HFFc6 (cell line): ENCODE results near the gene PLXNA4. TPM values are rescaled to one million over a fixed set of nuclear protein-coding genes. Genes with fewer than 3 reads are reported as not detected.

ENCODE experiments used
- DNase-seq: peaks from one replicate; pipeline ENCODE4 v3.0.0-alpha.2; 2018
- H3K27ac Mint-ChIP-seq: 2 replicates; pipeline ENCODE4 v1.8.0; 2020; ENCODE audit warnings: mild to moderate bottlenecking, mixed read lengths
- H3K27me3 Mint-ChIP-seq: 2 replicates; pipeline ENCODE4 v1.8.0; 2021; ENCODE audit warnings: mild to moderate bottlenecking, moderate library complexity, mixed read lengths; ENCODE audit not compliant: insufficient read depth
- H3K36me3 Mint-ChIP-seq: 2 replicates; pipeline ENCODE4 v1.8.0; 2021; ENCODE audit warnings: low read depth, mixed read lengths
- H3K4me1 Mint-ChIP-seq: 2 replicates; pipeline ENCODE4 v1.8.0; 2020; ENCODE audit warnings: low read depth, mixed read lengths
- H3K4me3 Mint-ChIP-seq: 2 replicates; pipeline ENCODE4 v1.8.0; 2020; ENCODE audit warnings: mild to moderate bottlenecking, moderate library complexity, mixed read lengths
- H3K9me3 Mint-ChIP-seq: 2 replicates; pipeline ENCODE4 v1.8.0; 2020; ENCODE audit warnings: mild to moderate bottlenecking, mixed read lengths
- total RNA-seq, 6 experiments: library from RNA; stranded (reverse); fragmentation: NEBNext Ultra II Directional; extraction: Animal tissue kit (Norgen Biotek cat#: 25700); gene quantifications; 2 replicates in 1 of 6; 3 replicates in 5 of 6; pipeline ENCODE4 v1.2.3, GENCODE V29; 2021
- TF ChIP-seq, protein P1 (sequence below): fragments of 200-600 bp; sonication (generic); IDR thresholded peaks from 2 replicates; pipeline ENCODE4 v1.5.0; 2021; ENCODE audit warnings: antibody characterized with exemption, mild to moderate bottlenecking

Gene PLXNA4
- total RNA-seq, 6 experiments from 2014 or later = 0.02 to 0.14 (median 0.05) TPM; not detected in 2

DNA sequence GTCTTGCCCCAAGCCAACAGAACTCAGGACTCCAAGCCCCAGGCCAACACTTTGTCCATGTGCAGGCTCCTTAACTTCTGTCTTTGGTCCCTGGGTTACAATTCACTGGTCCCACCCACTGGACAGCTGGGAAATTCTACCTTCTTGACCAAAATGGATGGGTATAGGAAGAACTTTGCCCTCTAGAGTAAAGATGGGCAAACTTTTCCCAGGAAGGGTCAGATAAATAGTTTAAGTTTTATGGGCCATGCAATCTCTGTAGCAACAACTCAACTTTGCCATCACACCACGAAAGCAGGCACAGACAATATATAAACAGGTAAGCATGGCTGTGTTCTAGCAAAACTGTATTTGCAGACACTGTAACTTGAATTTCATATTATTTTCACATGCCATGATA is 147.1 kb downstream of the PLXNA4 start:
- H3K36me3 Mint-ChIP-seq = no peaks in the 10 kb centered on the region
- DNase-seq = no peak
- H3K4me3 Mint-ChIP-seq = no peak overlapping the region
- no peak overlapping the region for H3K27ac Mint-ChIP-seq
- peaks cover 47% of the 10 kb centered on the region for H3K4me1 Mint-ChIP-seq
- TF ChIP-seq, protein P1, sequence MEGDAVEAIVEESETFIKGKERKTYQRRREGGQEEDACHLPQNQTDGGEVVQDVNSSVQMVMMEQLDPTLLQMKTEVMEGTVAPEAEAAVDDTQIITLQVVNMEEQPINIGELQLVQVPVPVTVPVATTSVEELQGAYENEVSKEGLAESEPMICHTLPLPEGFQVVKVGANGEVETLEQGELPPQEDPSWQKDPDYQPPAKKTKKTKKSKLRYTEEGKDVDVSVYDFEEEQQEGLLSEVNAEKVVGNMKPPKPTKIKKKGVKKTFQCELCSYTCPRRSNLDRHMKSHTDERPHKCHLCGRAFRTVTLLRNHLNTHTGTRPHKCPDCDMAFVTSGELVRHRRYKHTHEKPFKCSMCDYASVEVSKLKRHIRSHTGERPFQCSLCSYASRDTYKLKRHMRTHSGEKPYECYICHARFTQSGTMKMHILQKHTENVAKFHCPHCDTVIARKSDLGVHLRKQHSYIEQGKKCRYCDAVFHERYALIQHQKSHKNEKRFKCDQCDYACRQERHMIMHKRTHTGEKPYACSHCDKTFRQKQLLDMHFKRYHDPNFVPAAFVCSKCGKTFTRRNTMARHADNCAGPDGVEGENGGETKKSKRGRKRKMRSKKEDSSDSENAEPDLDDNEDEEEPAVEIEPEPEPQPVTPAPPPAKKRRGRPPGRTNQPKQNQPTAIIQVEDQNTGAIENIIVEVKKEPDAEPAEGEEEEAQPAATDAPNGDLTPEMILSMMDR = no peak
- H3K9me3 Mint-ChIP-seq = no peaks in the 10 kb centered on the region
- H3K27me3 Mint-ChIP-seq = no peaks in the 10 kb centered on the region; the same call in none of the 2 replicates

DNA sequence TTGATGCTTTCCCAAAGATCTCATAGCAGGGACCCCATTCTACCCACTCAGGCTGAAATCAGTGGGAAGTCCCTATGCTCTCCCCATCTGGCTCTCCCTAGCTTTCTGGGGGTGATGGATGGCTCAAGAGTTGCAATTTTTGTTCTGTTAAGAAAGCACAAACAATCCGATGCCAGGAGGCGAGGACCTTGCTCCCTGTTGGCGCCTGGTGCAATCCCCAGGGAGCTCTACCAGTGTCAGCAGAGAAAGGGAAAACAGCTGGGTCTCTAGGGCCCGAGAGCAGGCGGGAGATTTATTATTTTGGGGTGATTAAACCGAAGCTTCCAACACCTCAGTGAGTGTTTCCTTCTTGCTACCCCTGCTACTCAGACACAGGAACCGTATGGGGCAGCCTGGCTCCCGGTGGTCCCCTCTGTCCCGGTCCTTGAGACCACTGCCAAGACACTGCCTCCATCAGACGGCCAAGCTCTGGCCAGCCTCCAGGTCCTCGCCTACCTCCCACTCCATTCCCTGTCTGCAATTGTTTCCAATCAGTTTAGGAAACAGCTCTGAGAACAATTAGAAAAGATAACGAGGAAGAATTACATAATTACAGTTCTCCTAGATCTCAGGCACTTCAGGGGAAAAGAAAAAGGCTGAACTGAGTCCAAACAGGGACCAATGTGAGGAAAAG is 147.9 kb downstream of the PLXNA4 start:
- Mint-ChIP-seq H3K4me3 (no peak overlapping the region), H3K36me3 (no peaks in the 10 kb centered on the region), H3K9me3 (no peaks in the 10 kb centered on the region), H3K27me3 (no peaks in the 10 kb centered on the region; the same call in 1 of the 2 replicates), H3K4me1 (peaks cover 39% of the 10 kb centered on the region), H3K27ac (no peak overlapping the region)
- TF ChIP-seq, protein P1 = no peak
- no peak for DNase-seq

DNA sequence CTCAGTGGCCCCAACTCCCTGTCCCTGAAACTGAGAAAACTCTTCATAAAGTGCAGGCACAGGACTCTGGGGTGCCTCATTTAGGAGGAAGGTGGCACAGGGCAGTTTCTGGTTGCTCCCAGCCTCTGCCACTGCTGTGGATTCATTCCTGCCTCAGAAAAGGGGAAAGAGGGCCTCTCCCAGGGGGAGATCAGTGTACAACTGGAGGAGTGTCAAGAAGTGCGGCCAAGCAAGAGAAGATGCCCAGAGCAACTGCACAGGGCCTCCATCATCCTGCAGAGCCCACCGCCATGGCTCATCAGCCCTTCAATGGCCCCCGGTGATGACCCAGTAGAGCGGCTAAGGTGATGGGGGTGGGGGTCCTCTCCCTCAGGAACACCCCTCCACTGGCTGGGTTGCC is 150.3 kb downstream of the PLXNA4 start:
- H3K36me3 Mint-ChIP-seq = no peaks in the 10 kb centered on the region
- peaks cover 28% of the 10 kb centered on the region for H3K4me1 Mint-ChIP-seq
- H3K4me3 Mint-ChIP-seq = no peak overlapping the region
- peaks cover 2% of the 10 kb centered on the region for H3K27me3 Mint-ChIP-seq
- no peaks in the 10 kb centered on the region for H3K9me3 Mint-ChIP-seq
- no peak overlapping the region for H3K27ac Mint-ChIP-seq
- no peak for DNase-seq
- TF ChIP-seq, protein P1 = no peak

DNA sequence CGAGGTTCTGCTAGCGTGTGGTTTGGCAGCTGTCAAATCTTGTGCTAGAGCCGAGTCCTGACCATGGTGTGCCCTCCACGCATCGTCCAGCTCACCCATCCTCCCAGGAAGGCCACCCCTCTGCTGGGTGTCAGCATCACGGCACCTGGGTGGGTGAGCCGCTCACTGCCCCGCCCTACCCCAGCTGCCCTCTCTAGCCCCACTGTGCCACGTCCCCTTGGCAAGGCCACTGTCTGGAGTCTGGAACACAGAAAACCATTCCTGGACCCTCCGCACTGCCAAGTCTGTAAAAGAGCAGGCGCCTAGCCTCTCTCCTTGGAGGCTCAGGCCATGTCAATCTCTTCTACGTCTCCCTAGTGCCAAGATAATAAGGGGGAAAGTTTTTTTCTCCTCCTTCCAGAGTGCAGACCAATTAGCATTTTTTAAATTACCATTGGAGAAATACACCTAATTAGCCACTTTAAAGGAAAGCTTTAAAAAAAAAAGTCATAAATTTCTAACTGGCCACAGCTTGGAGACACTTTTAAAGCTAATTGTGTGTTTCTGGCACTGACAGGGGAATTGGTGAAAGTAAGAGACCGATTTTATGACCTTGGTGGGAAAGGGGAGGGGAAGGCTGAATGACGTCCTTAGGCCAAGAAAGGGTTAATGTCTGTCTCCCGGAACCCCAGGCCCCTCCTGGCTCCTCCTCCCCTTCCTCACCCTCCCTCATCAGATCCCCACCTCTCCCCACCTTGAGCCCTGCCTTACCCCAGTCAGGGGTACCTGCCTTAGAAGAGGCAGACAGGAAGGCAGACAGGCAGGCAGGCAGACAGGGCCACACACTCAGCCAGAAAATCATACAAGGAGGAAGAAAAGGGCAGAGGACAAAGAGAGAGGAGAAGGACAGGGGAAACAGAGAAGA is 151.2 kb downstream of the PLXNA4 start:
- Mint-ChIP-seq H3K4me1 (peaks cover 19% of the 10 kb centered on the region), H3K4me3 (no peak overlapping the region), H3K27ac (no peak overlapping the region), H3K9me3 (no peaks in the 10 kb centered on the region), H3K36me3 (no peaks in the 10 kb centered on the region), H3K27me3 (peaks cover 6% of the 10 kb centered on the region)
- TF ChIP-seq, protein P1 = no peak
- DNase-seq = no peak

DNA sequence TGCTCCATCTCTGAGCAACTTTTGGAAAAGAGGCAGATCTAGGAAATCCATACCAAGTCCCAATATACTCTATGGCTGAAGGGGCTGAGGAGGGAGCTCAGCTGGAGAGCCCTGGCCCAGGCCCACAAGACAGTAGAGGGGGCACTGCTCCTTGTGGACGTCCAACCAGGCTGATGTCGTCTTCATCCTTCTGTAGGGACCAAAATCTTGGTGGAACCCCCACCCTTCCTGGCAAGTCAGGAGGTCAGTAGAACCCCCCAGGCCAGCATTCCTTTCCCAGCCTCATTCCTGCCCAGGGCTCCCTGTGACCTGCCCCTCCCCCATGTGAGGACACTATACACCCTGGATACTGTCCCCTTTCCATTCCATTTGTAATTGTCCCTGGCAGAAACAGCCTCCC is 152.0 kb downstream of the PLXNA4 start:
- Mint-ChIP-seq H3K27me3 (peaks cover 6% of the 10 kb centered on the region), H3K9me3 (no peaks in the 10 kb centered on the region), H3K4me1 (peaks cover 13% of the 10 kb centered on the region), H3K27ac (no peak overlapping the region), H3K4me3 (no peak overlapping the region), H3K36me3 (no peaks in the 10 kb centered on the region)
- TF ChIP-seq, protein P1 = no peak
- DNase-seq = no peak
